Iris pigment epithelial cell (primary cell): Measurements from ENCODE around the gene WDR89.
"Not testable (repeated sequence)": the region's sequence is repeated elsewhere in the genome, so short reads cannot be mapped to it uniquely, and the experiment has no call there.

ENCODE experiments used
- DNase-seq: peaks from one replicate; pipeline ENCODE4 v3.0.0-alpha.2; 2011; ENCODE audit warnings: low read depth

The WDR89 gene, protein sequence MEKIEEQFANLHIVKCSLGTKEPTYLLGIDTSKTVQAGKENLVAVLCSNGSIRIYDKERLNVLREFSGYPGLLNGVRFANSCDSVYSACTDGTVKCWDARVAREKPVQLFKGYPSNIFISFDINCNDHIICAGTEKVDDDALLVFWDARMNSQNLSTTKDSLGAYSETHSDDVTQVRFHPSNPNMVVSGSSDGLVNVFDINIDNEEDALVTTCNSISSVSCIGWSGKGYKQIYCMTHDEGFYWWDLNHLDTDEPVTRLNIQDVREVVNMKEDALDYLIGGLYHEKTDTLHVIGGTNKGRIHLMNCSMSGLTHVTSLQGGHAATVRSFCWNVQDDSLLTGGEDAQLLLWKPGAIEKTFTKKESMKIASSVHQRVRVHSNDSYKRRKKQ

DNA sequence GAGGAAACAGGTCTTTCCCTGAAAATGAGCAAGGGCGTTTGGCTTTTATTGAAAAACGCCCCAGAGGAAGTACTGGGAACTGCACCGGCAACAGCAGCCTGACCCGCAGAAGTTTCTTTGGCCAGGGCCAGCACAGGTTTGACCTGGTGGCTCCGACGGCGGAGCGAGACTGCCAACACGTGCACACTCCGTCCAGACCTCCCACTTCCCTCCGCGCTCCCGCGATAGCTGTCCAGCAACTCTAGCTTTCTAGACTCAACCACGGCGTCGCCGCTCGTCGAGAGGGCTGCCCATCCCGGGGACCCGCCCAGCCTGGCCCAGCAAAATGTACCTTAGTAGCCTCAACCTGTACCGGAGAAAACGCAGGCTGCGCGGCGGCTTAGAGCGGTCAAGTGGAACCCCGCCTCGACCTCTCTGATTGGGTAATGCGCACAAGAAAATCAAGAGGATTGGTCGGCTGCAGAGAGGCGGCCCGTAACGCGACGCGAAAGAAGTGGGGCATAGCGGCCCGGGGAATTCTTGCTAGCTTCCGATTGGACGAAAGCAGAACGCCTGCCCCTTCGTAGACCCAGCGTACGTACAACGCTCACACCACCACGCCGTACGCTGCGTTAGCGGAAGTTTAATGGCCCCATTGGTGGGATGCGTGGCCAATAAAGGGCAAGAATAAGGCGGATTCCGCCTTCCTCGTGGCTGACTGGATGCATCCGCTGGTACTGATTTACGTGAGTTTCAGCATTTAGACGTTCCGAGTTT is at the start of gene WDR89:
Gene WDR89 (minus strand): TSS at position 399 of the 756 bp plus-strand sequence. CDS start 41,929 bp downstream, outside the sequence.
- DNase-seq = peak; percentile 100

GRCh38 chr14:63689132-63689531 is 47.5 kb upstream of the WDR89 start:
- DNase-seq = no peak

DNA sequence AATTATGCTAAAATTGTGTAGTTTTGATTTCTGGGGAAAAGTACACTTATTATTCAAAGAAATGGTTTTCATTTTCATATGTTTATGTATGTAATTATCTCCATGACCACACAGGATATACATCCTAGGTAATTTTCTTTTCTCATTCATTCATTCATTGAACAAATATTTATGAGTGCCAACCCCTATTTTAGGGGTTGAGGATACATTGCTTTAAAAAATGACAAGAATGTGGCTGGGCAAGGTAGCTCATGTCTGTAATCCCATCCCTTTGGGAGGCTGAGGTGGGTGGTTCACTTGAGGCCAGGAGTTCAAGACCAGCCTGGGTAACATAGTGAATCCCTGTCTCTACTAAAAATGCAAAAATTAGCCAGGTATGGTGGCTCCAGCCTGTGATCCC is 45.3 kb upstream of the WDR89 start:
- DNase-seq = no peak

DNA sequence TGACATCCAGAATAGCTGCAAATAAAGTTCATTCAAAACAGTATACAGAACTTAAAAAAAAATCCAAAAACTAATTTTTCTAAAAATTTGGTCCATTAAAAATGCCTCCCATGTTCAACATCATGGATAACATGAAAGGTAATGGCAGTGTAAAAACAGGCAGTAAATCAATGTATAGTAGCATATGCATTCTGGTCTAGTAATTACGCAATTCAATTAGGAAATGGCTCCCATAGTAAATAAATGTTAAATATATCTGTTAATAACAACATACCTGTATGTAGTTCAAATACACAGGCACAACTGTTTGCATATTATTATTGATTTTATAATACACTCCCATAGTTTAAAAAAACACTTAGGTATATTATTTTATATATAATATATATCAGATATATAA is 43.7 kb upstream of the WDR89 start:
- DNase-seq = no peak

DNA sequence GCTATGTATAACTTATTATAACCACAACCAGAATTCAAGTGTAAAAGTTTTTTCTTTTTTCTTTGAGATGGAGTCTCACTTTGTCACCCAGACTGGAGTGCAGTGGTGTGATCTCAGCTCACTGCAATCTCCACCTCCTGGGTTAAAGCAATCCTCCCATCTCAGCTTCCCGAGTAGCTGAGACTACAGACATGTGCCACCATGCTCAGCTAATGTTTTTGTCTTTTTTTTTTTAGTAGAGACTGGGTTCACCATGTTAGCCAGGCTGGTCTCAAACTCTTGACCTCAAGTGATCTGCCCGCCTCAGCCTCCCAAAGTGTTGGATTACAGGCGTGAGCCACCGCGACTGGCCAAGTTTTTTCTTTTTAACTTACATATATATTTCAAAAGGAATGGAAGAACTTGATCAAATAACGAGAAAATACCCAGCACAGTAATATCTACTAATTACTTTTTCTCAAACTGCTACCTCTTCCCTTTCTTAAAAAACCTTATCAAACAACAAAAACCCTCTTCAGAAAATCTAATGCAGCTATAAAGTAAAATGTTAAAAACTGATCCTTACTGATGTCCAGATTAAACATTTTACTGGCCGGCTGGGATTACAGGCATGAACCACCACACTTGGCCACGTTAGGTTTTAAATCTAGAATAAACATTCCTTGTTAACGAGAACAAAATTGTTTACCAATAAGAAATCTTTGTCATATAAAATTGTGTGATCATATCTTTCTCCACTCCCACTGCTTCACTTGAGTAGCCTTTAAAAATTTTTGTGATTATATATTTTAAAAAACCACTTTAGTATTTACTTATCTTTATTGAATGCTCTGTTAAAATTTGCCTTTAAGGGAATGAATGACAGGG is 41.3 kb upstream of the WDR89 start:
- DNase-seq = no peak

DNA sequence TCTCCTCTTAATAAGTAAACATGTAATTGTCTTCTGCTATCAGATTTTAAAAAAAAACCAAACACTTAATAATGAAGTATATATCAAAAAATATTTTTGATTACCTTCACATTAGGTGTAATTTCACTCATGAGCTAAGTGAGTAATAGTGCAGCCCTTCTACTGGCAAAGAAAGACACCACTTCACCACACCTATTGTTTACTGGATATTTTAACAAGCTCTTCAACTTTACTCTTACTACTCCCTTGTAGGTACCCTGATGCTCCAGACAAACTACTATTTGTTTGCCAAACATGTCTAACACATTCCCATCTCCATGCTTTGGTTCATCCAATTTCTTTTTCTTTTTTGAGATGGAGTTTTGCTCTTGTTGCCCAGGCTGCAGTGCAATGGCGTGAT is 36.9 kb upstream of the WDR89 start:
- DNase-seq = no peak

DNA sequence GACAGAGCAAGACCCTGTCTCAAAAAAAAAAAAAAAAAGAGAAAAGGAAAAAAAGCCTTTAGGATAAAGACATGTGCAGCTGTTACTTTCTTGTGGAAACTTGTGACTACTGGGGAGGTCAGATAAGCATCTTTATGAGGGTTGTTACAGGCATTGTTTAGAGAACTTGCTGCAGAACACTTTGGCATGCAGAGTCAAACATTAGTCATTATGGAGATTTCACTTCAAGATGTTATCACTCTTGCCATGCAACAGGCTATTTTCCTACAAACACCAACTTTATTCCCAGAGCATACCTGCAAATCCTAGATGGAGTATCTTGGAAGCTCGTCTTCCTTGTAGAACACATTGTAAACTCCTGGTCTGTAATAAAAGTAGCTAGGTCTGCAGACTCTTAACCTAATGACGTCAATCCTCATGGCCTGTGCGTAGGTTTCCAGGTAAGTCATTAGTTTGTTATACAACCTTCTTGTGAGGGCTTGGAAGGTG is 36.3 kb upstream of the WDR89 start:
- DNase-seq = peak; percentile 81

- no peak for DNase-seq
Observed at GRCh38 chr14:63676615-63677014, 34.9 kb upstream of the WDR89 start.

- no peak for DNase-seq
Observed at GRCh38 chr14:63673886-63674497, 32.3 kb upstream of the WDR89 start.

DNA sequence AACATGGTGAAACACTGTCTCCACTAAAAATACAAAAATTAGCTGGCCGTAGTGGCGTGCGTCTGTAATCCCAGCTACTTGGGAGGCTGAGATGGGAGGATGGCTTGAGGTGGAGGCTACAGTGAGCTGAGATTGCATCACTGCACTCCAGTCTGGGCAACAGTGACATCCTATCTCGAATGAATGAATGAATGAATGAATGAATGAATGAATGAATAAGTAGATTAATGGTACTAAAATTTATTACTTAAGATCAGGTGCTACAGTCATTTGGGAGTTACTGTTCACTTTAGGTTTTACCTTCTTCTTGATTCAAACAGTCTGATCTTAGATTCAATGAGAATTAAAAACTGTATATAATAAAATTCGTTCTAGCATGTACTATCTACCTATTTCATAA is 31.6 kb upstream of the WDR89 start:
- no peak for DNase-seq

DNA sequence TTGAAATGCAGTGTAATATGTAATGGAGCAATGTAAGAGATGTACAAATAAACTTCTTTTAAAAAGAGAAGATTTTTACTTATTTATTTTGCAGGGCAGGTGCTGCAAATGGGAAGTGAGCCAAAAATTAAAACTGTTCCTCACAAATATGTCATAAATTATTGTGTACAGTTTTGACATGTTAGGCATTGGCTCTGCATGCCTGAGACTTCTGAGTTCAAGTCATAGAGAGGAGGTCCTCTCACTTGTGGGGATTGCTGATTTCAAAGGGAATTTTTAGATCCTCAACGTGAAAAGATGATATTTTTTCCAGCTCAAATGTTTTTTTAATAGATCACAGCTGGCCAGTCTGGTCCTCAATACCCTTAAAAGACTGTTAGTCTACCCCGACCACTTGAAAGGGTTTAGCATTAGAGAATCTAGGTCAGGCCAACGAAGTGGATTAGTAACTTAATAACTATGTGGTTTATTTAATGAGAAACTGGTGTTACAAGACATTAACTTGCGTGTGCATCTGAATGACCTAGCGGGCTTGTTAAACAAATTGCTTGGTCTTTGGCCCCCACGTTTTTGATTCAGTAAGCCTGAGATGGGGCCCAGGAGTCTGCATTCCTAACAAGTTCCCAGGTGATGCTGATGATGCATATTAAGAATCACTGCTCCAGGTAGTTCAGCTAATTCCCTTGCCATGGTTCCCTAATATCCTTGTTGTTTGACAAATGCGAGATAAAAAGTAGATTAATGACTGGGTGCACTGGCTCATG is 30.9 kb upstream of the WDR89 start:
- DNase-seq = peak; percentile 24

GRCh38 chr14:63671987-63672386 is 30.3 kb upstream of the WDR89 start:
- DNase-seq = no peak

GRCh38 chr14:63670692-63671091 is 29.0 kb upstream of the WDR89 start:
- no peak for DNase-seq

- DNase-seq = no peak
Observed at GRCh38 chr14:63666335-63666734, 24.7 kb upstream of the WDR89 start.

DNA sequence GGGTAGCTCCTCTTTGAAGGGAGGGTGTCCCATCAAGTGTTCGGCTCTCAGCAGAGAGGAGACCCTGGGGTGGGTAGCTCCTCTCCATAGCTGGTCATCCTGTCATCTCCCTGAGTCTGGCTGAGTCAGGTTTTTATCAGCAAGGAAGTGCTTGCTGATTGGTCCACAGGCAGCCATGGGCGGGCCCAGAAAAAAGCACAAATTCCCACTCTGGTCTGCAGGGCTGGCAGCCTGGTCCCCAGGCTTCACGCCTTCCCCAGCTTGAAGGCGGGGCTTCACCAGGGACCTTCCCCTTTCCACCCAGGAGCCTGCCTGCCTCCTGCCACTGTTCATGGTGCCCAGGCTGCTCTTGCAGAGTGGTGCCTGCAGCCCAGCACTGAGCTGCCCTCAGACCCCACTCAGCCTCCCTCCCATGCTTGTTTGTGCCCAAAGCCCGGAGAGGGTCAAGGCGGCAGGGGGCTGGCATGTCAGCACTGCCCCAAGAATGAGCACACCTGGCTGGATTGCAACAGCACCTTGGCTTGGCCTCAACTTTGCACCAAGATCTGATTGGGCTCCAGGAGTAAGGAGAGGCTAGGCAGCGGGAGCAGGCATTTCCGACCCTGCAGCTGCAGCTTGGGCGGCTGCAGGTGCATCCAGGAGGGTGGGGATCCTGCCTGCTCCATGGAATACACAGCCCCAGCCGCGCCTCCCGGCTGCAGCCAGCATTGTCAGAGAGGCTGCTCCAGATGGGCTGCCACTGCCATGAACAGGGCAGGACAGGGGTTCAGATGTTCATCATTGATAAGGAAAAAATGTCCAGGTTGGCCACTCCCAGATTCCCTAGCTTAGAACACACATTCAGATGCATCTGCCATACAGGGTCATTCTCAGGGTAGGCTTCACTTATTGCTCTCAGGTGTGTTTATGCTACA is 22.0 kb upstream of the WDR89 start:
- peak; percentile 23 for DNase-seq

GRCh38 chr14:63662776-63663175 is 21.1 kb upstream of the WDR89 start:
- DNase-seq = no peak

DNA sequence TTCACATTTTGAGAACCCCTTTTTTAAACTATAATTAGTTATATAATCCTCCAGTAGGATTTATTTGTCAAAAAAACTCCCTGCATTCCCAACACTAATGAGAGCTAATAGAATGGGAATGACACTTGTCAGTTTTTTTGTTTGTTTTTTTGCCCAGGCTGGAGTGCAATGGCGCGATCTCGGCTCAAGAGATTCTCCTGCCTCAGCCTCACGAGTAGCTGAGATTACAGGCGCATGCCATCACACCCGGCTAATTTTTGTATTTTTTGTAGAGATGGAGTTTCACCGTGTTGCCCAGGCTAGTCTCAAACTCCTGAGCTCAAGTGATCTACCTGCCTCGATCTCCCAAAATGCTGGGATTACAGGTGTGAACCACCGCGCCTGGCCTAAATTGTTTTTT is 20.2 kb upstream of the WDR89 start:
- DNase-seq = not testable (repeated sequence)

DNA sequence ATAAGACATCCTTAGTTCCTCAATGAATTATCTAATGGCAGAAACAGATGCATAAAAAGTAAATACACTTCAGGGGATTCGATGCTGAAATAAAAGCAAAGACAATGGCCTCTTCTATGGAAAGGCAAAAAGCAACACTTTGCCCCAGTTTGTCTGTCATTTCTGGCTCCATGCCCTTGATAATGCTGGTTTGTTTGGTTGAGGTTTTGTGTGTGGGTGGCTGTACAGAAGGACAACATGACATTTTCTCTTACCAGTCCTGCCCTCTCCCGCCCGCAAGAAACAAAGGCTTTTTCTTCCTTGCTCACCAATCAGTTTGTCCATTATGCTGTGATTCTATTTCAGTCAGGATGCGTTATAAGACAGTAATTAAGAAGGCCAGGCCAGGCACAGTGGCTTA is 18.1 kb upstream of the WDR89 start:
- no peak for DNase-seq

DNA sequence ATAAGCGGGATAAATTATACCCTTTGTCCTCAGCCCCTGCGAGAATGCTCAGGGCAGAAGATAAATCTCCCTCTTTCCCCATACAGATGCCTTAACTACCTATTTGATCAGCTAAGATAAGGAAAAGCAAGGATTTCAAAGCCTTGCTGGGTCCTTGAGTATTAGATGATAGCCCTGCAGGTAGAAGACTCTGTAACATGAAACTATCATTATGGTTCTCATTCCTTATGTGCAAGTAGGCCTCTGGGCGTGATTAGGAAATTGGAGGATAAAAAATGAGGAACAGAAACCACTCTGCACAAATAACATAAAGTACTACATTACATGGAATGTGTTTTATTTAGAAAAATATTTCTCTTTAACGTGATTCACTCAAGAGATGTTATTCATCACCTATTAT is 14.5 kb upstream of the WDR89 start:
- no peak for DNase-seq

DNA sequence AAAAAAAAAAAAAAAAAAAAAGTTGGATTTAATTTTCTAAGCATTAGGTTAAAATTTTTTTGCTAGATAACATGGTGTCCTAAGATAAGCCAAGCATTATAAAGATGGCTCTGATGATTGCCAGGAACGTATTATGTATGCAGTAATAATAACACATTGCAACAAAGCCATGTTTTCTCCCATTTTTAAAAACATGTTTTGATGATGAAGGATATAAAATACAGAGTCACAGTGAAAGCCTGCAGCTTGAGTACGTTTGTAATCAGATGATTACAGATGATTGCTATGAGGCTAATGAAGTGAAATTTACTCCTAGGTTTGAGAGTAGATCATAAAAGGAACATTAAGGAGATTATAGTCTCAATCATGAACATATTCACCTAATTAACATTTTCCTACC is 13.3 kb upstream of the WDR89 start:
- DNase-seq = no peak
